Measurements from ENCODE around the gene KRTAP10-12. TPM values are rescaled to one million over a fixed set of nuclear protein-coding genes. Genes with fewer than 3 reads are reported as not detected.

KRTAP10-12 gene
- total RNA-seq, 4 donors from 2014 or later, result not detected

DNA sequence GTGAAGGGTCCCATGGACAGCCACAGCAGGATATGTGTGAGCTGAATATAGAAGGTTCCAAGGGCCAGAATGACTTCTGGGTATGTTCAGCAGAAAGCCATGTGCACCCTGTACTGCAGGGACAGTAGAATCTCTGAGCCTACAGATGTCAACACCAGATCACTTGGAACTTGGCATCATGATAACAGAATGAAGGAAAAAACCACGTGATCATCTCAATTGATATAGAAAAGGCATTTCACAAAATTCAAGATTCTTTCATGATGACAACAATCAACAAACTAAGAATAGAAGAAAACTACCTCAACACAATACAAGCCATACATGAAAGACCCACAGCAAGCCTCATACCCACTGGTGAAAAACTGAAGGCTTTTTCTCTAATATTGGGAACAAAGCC, 29.4 kb upstream of the KRTAP10-12 start:
- Histone ChIP-seq H3K36me3 (no peaks in the 10 kb centered on the region), H3K27me3 (no peaks in the 10 kb centered on the region), H3K27ac (no peak overlapping the region), H3K4me3 (no peak overlapping the region), H3K4me1 (no peaks in the 10 kb centered on the region), H3K9me3 (peaks cover 0 to 53% (median 4%) of the 10 kb centered on the region in 4 donors)
- WGBS, 2 donors, result 53 to 57% methylated on average over 1 of the region's 1 CpG
- TF ChIP-seq, protein P1, sequence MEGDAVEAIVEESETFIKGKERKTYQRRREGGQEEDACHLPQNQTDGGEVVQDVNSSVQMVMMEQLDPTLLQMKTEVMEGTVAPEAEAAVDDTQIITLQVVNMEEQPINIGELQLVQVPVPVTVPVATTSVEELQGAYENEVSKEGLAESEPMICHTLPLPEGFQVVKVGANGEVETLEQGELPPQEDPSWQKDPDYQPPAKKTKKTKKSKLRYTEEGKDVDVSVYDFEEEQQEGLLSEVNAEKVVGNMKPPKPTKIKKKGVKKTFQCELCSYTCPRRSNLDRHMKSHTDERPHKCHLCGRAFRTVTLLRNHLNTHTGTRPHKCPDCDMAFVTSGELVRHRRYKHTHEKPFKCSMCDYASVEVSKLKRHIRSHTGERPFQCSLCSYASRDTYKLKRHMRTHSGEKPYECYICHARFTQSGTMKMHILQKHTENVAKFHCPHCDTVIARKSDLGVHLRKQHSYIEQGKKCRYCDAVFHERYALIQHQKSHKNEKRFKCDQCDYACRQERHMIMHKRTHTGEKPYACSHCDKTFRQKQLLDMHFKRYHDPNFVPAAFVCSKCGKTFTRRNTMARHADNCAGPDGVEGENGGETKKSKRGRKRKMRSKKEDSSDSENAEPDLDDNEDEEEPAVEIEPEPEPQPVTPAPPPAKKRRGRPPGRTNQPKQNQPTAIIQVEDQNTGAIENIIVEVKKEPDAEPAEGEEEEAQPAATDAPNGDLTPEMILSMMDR (IDR thresholded peaks at IDR 0.05), result no peak
- no peak for DNase-seq (ENCODE audit: low spot score in 2 of 2)

GRCh38 chr21:44670642-44671432, 26.1 kb upstream of the KRTAP10-12 start:
- TF ChIP-seq POLR2A (IDR thresholded peaks at IDR 0.05), result no peak
- no peak for TF ChIP-seq EP300 (IDR thresholded peaks at IDR 0.05)
- TF ChIP-seq, protein P1 (IDR thresholded peaks at IDR 0.05), result no peak
- Histone ChIP-seq H3K27me3 (no peaks in the 10 kb centered on the region), H3K4me1 (no peaks in the 10 kb centered on the region), H3K9me3 (peaks cover 0 to 55% (median 8%) of the 10 kb centered on the region in 4 donors), H3K27ac (no peak overlapping the region), H3K36me3 (no peaks in the 10 kb centered on the region), H3K4me3 (no peak overlapping the region)
- WGBS, 2 donors, result 80 to 91% methylated on average over 3 of the region's 3 CpGs
- DNase-seq (ENCODE audit: low spot score in 2 of 2), result no peak

DNA sequence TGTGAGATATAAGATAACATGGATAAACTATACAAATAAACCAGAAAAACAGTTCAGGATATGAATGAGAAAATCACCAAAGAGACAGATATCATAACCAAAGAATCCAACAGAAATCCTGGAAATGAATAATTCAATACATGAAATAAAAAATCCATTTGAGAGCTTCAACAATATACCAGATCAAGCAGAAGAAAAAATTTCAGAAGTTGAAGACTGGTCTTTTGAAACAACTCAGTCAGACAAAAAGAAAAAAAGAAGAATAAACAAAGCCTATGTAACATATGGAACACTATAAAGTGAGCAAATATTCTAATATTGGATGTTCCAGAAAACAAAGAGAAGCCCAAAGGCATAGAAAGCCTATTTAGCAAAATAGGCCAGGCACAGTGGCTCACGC, 25.1 kb upstream of the KRTAP10-12 start:
- 92% methylated on average over 1 of the region's 1 CpG for WGBS, 2 donors
- Histone ChIP-seq H3K27me3 (no peaks in the 10 kb centered on the region), H3K4me3 (no peak overlapping the region), H3K9me3 (peaks cover 0 to 55% (median 8%) of the 10 kb centered on the region in 4 donors), H3K36me3 (no peaks in the 10 kb centered on the region), H3K4me1 (no peaks in the 10 kb centered on the region), H3K27ac (no peak overlapping the region)
- no peak for TF ChIP-seq POLR2A (IDR thresholded peaks at IDR 0.05)
- TF ChIP-seq EP300 (IDR thresholded peaks at IDR 0.05), result no peak
- TF ChIP-seq, protein P1 (IDR thresholded peaks at IDR 0.05), result no peak
- no peak for DNase-seq (ENCODE audit: low spot score in 2 of 2)

DNA sequence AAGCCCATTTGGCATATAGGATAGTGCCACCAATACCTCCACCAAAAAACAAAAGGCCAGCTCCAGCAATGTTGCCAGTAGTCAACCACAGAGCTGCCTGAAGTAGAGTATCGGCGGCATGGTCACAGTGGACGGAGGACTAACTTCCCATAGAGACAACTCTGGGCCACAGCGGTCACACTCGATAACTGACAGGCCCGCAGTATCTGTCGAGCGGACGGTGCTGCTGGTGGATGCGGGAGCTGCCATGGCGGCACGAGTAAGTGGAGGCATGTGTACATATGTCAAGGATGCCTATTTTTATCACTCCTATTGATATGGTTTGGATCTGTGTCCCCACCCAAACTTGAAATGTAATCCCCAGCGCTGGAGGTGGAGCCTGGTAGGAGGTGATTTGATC, 19.1 kb upstream of the KRTAP10-12 start:
- H3K4me1 ChIP-seq, result no peaks in the 10 kb centered on the region
- TF ChIP-seq EP300 (IDR thresholded peaks at IDR 0.05), result no peak
- no peak for TF ChIP-seq POLR2A (IDR thresholded peaks at IDR 0.05)
- TF ChIP-seq, protein P1 (IDR thresholded peaks at IDR 0.05), result no peak
- H3K36me3 ChIP-seq, result no peaks in the 10 kb centered on the region
- H3K27me3 ChIP-seq, result no peaks in the 10 kb centered on the region
- H3K9me3 ChIP-seq, result peaks cover 0 to 16% (median 3%) of the 10 kb centered on the region in 4 donors
- DNase-seq (ENCODE audit: low spot score in 2 of 2), result no peak
- WGBS, 2 donors, result 94% methylated on average over 13 of the region's 13 CpGs
- no peak overlapping the region for H3K27ac ChIP-seq
- no peak overlapping the region for H3K4me3 ChIP-seq

GRCh38 chr21:44681152-44681551, 15.8 kb upstream of the KRTAP10-12 start:
- 63 to 91% methylated on average over 11 of the region's 11 CpGs for WGBS, 2 donors
- peaks cover 0 to 7% of the 10 kb centered on the region in 2 donors for H3K27me3 ChIP-seq
- H3K4me1 ChIP-seq, result no peaks in the 10 kb centered on the region
- no peak overlapping the region for H3K27ac ChIP-seq
- peaks cover 0 to 4% (median 0%) of the 10 kb centered on the region in 4 donors for H3K9me3 ChIP-seq
- no peak overlapping the region for H3K4me3 ChIP-seq
- TF ChIP-seq, protein P1 (IDR thresholded peaks at IDR 0.05), result no peak
- no peak for TF ChIP-seq EP300 (IDR thresholded peaks at IDR 0.05)
- no peak for TF ChIP-seq POLR2A (IDR thresholded peaks at IDR 0.05)
- no peak for DNase-seq (ENCODE audit: low spot score in 2 of 2)
- H3K36me3 ChIP-seq, result no peaks in the 10 kb centered on the region

Measured in tibial nerve (tissue), 4 donors.